HepG2 (cell line): ENCODE measurements around the gene EFHC2. TPM values are rescaled to one million over a fixed set of nuclear protein-coding genes. Genes with fewer than 3 reads are reported as not detected.

Experiments used
- ATAC-seq: fragments of 200-7000 bp; cut with Tn5 transposase; 3 replicates; pipeline ENCODE4 v1.9.1; 2020; ENCODE audit warnings: mild to moderate bottlenecking, moderate library complexity
- BruUV-seq: library from RNA; stranded (reverse); fragments of 400-500 nt; replicated peaks from 2 replicates; lab custom pipeline; 2021; lab: Mats Ljungman, UMichigan
- CTCF ChIA-PET: fragments of 300-600 bp; formaldehyde crosslinking; extraction: SDS; loops from one replicate; lab custom pipeline; 2021; ENCODE audit warnings: low total read pairs, inconsistent platforms, low intra/inter-chr PET ratio; lab: Yijun Ruan, JAX
- POLR2A ChIA-PET: fragments of 350-600 bp; sonication (Branson Sonifier 250); formaldehyde crosslinking; loops from one replicate; lab custom pipeline; 2020; ENCODE audit warnings: antibody characterized with exemption, inconsistent platforms; lab: Yijun Ruan, JAX
- DNase-seq: peaks from one replicate; pipeline ENCODE4 v3.0.0-alpha.2; 2015; ENCODE audit warnings: low spot score
- FAIRE-seq: peaks from 3 replicates; lab custom pipeline; 2011; peaks lifted over from hg19 to GRCh38; lab: Jason Lieb, UNC
- H2AFZ ChIP-seq: one replicate; pipeline ENCODE4 v1.6.1; 2011; ENCODE audit warnings: low read length, inconsistent platforms
- H3K27ac ChIP-seq: fragments of 300-600 bp; 3 replicates; pipeline ENCODE4 v1.8.0; 2011; ENCODE audit warnings: mixed run types, mild to moderate bottlenecking, mixed read lengths, low read length, inconsistent platforms; ENCODE audit not compliant: insufficient read depth; ENCODE audit errors: extremely low read length
- H3K27me3 ChIP-seq, 2 experiments: fragments of 200-600 bp in 1 of 2; 2 replicates in 1 of 2; 3 replicates in 1 of 2; pipeline versions ENCODE4 v1.6.0 to v1.8.0; 2011; ENCODE audit warnings: low read length in 2 of 2, mild to moderate bottlenecking in 2 of 2, moderate library complexity in 2 of 2, inconsistent platforms in 1 of 2; ENCODE audit not compliant: insufficient read depth in 2 of 2, control insufficient read depth in 1 of 2
- H3K36me3 ChIP-seq, 2 experiments: fragments of 200-600 bp in 1 of 2; replicated peaks in 1 of 2; 2 replicates in 1 of 2; 3 replicates in 1 of 2; pipeline versions ENCODE4 v1.5.1 to v1.8.0; 2011; ENCODE audit warnings: low read length in 2 of 2, inconsistent platforms in 1 of 2; ENCODE audit not compliant: insufficient read depth in 2 of 2, control insufficient read depth in 1 of 2
- H3K4me1 ChIP-seq: 2 replicates; pipeline ENCODE4 v1.5.1; 2012; ENCODE audit warnings: low read length, inconsistent platforms; ENCODE audit not compliant: insufficient read depth
- H3K4me2 ChIP-seq: 2 replicates; pipeline ENCODE4 v1.6.0; 2011; ENCODE audit warnings: low read depth, low read length, inconsistent platforms
- H3K4me3 ChIP-seq, 3 experiments: fragments of 200-600 bp in 1 of 3; sonication (generic), shearing (Covaris generic) in 1 of 3; replicated peaks in 1 of 3; 2 replicates each; pipeline ENCODE4 v1.5.1; 2011 to 2016; ENCODE audit warnings: low read length in 3 of 3, inconsistent platforms in 2 of 3, low read depth in 2 of 3, mild to moderate bottlenecking in 2 of 3, control low read depth in 1 of 3, mixed read lengths in 1 of 3; ENCODE audit not compliant: insufficient read depth in 1 of 3
- H3K79me2 ChIP-seq: one replicate; pipeline ENCODE4 v1.6.1; 2011; ENCODE audit warnings: low read length, inconsistent platforms; ENCODE audit not compliant: insufficient read depth
- H3K9ac ChIP-seq: 2 replicates; pipeline ENCODE4 v1.6.0; 2011; ENCODE audit warnings: mild to moderate bottlenecking, low read depth, low read length, inconsistent platforms; ENCODE audit not compliant: insufficient read depth
- H3K9me3 ChIP-seq: 2 replicates; pipeline ENCODE4 v1.5.1; 2012; ENCODE audit warnings: mild to moderate bottlenecking, low read length
- H4K20me1 ChIP-seq: 2 replicates; pipeline ENCODE4 v1.6.0; 2011; ENCODE audit warnings: inconsistent platforms, mild to moderate bottlenecking, low read length, moderate library complexity; ENCODE audit not compliant: insufficient read depth
- CREBL2 ChIP-seq: sonication (generic); formaldehyde crosslinking; IDR thresholded peaks from 2 replicates; pipeline ENCODE4 v1.8.1; 2023; ENCODE audit warnings: missing genetic modification reagents, mild to moderate bottlenecking, borderline replicate concordance
- KDM5A ChIP-seq: fragments of 200-600 bp; sonication (generic); IDR thresholded peaks from 2 replicates; pipeline ENCODE4 v1.7.0; 2018; ENCODE audit warnings: antibody characterized with exemption, mild to moderate bottlenecking, low read length, borderline replicate concordance
- SETDB1 ChIP-seq: sonication (generic); formaldehyde crosslinking; IDR thresholded peaks from 2 replicates; pipeline ENCODE4 v1.5.1; 2020; ENCODE audit warnings: missing genetic modification reagents, mild to moderate bottlenecking, borderline replicate concordance
- ZNF24 ChIP-seq: fragments of 450-650 bp; IDR thresholded peaks from 2 replicates; pipeline ENCODE4 v1.6.1; 2017; ENCODE audit warnings: antibody characterized with exemption, mild to moderate bottlenecking
- ZNF280D ChIP-seq: sonication (generic); formaldehyde crosslinking; IDR thresholded peaks from 2 replicates; pipeline ENCODE4 v1.5.1; 2020; ENCODE audit warnings: mild to moderate bottlenecking, missing genetic modification reagents
- ZNF558 ChIP-seq: sonication (generic); formaldehyde crosslinking; IDR thresholded peaks from 2 replicates; pipeline ENCODE4 v1.9.0; 2022; ENCODE audit warnings: mild to moderate bottlenecking, missing genetic modification reagents, borderline replicate concordance
- WGBS: methylation state at CpG from one replicate; pipeline ENCODE4 v1.1.6; 2017; ENCODE audit warnings: low lambda C conversion rate; 5-methylcytosine and 5-hydroxymethylcytosine counted together
- in situ Hi-C: cut with HindIII; loops from 2 replicates; pipeline ENCODE4 v1.10.0; 2017; ENCODE audit warnings: low pct_unique_long_range_greater_than_20kb; ENCODE audit not compliant: extremely low pct_ligation_motif_present
- intact Hi-C: fragments of 100-400 bp; cut with micrococcal nuclease; formaldehyde crosslinking; loops from one replicate; pipeline ENCODE4 v1.10.0; 2022; ENCODE audit not compliant: unreplicated experiment
- polyA plus RNA-seq, 8 experiments: library from polyadenylated mRNA; depleted of rRNA in 3 of 8; stranded (reverse) in 7 of 8; unstranded in 1 of 8; fragments of >200 nt; fragmentation: Illumina TruSeq in 4 of 8; extraction: Trizol in 4 of 8; gene quantifications; 2 replicates each; pipeline versions ENCODE4 v1.2.1 to v1.2.3, GENCODE V29; 2011 to 2016; ENCODE audit warnings: low read depth in 4 of 8, missing spikeins in 1 of 8, mixed read lengths in 1 of 8; ENCODE audit not compliant: insufficient read depth in 1 of 8
- total RNA-seq, 5 experiments: library from RNA; depleted of rRNA; stranded (reverse); fragments of >200 nt; fragmentation: Illumina TruSeq; extraction: Trizol; gene quantifications; 2 replicates each; pipeline ENCODE4 v1.2.3, GENCODE V29; 2016; ENCODE audit warnings: low read depth in 1 of 5

Gene EFHC2
- total and polyA plus RNA-seq, 2 of the 13 experiments (the other 11 are each of a cell fraction or from before 2014, with no cell fraction given): not detected

GRCh38 chrX:44241546-44241945 lies 101.9 kb downstream of the EFHC2 start:
- no peaks in the 10 kb centered on the region for H3K79me2 ChIP-seq
- no peak overlapping the region for H3K4me2 ChIP-seq
- no peaks in the 10 kb centered on the region for H4K20me1 ChIP-seq
- H3K4me3 ChIP-seq: no peak overlapping the region
- no peak overlapping the region for H3K9ac ChIP-seq
- no TSS peak for BruUV-seq
- ATAC-seq (no peak), FAIRE-seq (no peak), DNase-seq (no peak)
- no peak overlapping the region for H2AFZ ChIP-seq
- no peak overlapping the region for H3K27ac ChIP-seq
- no peaks in the 10 kb centered on the region for H3K36me3 ChIP-seq
- ChIA-PET CTCF (no interaction called here), POLR2A (no interaction called here)
- in situ Hi-C loops: no loop called here
- intact Hi-C loops: no loop called here
- H3K4me1 ChIP-seq: no peaks in the 10 kb centered on the region
- H3K9me3 ChIP-seq: no peaks in the 10 kb centered on the region
- WGBS: 16% methylated on average over 4 of the region's 4 CpGs
- TF ChIP-seq ZNF280D (CRISPR knock-in tag) (no peak), KDM5A (no peak), SETDB1 (CRISPR knock-in tag) (no peak), CREBL2 (CRISPR knock-in tag) (no peak), ZNF24 (no peak), ZNF558 (no peak)
- no peaks in the 10 kb centered on the region for H3K27me3 ChIP-seq
